Esophagus mucosa (tissue), 1 donor: ENCODE data around the gene TBC1D22A. TPM values are rescaled to one million over a fixed set of nuclear protein-coding genes. Genes with fewer than 3 reads are reported as not detected.
A peak's percentile ranks its signal among the peaks of the same experiment; 100 is the strongest.

Experiments used
- ATAC-seq: fragments of 200-7000 bp; cut with Tn5 transposase; one replicate; pipeline ENCODE4 v1.9.1; 2020
- total RNA-seq: library from RNA; stranded (reverse); gene quantifications from one replicate; pipeline ENCODE4 v1.2.4, GENCODE V29; 2023
- donor health status: DM: yes; HTN: yes; CAD: no.

TBC1D22A gene
- total RNA-seq, 1 donor from 2014 or later = 21.4 TPM

DNA sequence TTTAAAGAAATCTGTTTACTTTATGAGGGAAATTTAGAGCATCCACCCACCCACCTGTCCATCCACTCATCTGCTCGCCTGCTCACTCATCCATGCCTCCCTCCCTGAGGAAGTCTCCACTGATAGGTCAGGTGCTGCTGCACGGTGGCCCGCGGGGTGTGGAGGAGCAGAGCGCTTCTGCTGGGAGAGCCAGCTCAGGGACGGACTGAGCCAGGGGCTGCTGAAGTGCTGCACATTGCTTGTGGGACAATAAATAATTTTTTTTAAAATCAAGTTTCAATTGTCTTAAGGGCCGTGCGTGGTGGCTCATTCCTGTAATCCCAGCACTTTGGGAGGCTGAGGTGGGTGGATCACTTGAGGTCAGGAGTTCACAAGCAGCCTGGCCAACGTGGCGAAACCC, 148.9 kb downstream of the TBC1D22A start:
- ATAC-seq = no peak

DNA sequence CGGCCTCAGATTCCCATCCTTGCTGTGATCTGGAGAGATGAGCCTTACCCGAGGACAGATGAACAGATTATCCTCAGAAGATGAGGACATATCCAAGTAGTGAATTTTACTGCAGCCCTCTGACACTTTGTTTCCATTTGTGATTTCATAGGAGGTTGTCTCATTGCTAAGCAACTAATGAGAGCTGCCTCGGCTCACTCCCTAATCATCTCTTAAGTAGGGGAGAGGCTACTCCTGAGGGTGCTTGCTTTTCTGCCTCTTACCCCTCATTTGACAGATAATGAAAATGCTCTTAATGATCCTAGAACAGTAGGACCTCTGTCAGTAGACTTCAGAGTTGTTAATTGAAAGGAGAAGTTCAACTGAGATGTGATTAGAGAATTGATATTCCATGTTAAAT, 150.9 kb downstream of the TBC1D22A start:
- ATAC-seq = no peak

DNA sequence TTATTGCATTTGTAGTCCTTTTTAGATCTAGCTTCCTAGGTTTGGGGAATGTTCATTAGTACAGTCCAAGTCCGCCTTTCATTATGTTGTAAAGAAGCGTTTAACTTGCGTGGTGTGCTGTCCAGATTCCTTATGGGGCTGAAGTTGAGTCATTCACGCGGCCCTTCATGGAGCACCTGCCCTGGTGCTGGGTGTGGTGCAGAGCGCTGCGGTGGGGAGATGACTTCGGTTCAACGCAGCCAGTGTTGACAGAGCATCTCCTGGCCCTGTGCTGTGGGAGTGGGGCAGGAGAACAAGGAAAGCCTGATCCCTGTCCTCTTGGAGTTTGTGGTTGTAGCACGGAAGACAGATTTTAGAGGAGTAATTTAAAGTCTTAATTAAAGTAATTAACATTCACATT, 152.0 kb downstream of the TBC1D22A start:
- ATAC-seq = no peak

DNA sequence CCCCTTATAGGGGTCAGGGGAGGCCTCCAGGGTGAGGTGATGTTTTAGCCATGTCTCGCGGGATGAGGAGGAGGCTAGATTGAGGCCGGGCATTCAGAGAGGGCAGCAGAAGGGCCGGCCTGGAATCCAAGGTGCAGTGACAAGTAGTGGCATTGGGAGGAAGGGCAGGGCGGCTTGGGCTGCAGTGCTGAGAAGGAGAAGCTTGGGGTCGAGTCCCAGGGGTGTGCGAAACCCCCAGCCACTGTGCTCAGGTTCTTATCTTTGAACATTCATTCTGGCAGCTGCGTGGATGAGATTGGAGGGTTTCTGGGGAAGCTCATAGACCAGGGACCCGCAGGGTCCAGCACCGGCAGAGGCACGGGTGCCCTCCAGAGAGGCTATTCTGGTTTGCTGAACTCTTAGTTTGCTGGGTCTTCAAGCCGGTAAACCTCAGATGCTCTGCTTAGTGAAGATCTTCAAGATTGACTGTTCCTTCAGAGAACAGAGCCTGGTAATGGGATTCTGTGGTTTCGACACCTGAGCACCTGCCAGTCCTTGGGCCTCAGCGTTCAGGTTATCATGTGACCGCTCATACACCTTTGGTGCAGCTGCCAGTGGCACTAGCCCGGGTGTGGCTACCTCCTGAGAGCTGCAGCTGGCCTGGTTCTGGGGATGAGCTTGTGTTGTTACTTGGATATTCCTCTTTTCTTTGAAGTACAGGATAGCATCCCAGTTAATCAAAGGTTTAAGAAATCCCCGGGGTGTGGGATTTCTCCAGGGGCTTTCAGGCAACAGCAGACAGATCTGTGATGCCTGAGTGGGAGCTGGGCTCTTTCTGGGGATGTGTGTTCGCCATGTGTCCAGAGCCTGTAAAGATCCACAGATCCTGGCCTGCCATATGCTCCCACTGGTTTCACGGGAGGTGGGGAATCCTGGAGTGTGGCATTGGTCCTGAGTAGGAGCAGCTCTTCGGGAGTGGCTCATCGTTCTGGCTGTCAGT, 152.8 kb downstream of the TBC1D22A start:
- ATAC-seq = no peak

GRCh38 chr22:46915950-46916730, 153.7 kb downstream of the TBC1D22A start:
- ATAC-seq = no peak

DNA sequence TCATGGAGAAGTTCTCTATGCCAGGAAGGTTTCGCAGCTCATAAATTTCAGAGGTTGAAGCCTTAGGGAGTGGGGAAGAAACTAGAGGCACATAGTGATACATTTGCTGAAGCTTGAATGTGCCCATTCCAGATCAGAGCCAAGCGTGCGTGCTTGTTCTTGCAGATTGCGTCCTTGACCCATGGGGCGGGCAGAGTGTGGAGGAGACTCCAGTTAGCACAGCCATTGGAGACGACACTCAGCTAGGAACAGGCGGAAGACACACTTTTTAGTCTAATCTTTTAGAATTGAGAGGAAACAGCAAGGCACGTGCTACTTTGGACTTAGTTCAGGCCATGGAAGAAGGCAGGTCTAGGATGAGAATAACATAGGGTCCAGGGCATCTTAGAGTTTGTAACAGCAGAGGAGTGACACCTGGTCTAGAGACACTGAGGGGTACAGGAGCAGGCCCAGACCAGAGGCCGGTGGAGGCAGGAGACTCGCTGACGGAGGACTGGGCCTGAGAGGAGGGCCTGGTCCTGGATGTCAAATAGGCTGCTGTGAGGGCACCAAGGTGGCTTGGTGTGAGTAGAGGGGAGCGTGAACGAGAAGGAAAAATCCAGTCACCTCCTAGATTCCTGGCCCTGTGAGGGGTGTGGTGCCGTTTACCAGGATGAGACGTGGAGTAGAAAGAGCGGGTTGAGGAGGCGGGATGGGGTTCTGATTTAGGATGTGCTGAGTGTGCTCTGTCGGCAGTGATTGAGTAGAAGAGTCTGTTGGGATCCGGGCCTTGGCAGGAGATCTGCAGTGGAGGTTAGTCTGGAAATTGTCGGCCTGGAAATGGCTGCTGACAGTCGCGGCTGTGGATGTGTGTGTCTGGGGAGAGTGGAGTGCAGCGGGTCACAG, 154.7 kb downstream of the TBC1D22A start:
- no peak for ATAC-seq

GRCh38 chr22:46917771-46918101, 155.3 kb downstream of the TBC1D22A start:
- ATAC-seq = no peak

- no peak for ATAC-seq
These were observed 155.7 kb downstream of the TBC1D22A start for GRCh38 chr22:46918197-46918596.

DNA sequence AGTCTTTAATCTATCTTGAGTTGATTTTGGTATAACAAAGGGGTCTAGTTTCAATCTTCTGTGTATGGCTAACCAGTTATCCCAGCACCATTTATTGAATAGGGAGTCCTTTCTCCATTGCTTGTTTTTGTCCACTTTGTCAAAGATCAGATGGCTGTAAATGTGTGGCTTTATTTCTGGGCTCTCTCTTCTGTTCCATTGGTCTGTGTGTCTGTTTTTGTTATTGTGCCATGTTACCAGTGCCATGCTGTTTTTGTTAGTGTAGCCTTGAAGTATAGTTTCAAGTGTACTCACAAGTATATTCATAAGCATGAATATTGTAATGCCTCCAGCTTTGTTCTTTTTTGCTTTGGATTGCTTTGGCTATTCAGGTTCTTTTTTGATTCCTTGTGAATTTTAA, 159.6 kb downstream of the TBC1D22A start:
- ATAC-seq = no peak

- ATAC-seq = peak; percentile 22
These were observed 160.9 kb downstream of the TBC1D22A start for GRCh38 chr22:46923394-46923793.

DNA sequence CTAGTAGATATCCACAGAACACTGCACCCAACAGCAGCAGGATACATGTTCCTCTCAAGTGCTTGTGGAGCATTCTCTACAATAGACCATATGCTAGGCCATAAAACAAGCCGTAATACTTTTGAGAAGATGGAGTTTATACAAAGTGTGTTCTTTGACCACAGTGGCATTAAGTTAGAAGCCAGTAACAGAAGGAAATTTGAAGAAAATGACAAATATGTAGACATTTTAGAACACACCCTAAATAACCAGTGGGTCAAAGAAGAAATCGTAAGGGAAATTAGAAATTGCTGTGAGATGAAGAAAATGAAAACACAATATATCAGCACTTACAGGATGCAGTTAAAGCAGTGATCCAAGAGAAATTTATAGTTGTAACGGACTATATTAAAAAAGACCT, 163.4 kb downstream of the TBC1D22A start:
- no peak for ATAC-seq

GRCh38 chr22:46929046-46929709, 166.7 kb downstream of the TBC1D22A start:
- peak; percentile 71 for ATAC-seq

- ATAC-seq = no peak
These were observed 167.3 kb downstream of the TBC1D22A start for GRCh38 chr22:46929710-46930204.

GRCh38 chr22:46931414-46931813, 169.0 kb downstream of the TBC1D22A start:
- no peak for ATAC-seq

DNA sequence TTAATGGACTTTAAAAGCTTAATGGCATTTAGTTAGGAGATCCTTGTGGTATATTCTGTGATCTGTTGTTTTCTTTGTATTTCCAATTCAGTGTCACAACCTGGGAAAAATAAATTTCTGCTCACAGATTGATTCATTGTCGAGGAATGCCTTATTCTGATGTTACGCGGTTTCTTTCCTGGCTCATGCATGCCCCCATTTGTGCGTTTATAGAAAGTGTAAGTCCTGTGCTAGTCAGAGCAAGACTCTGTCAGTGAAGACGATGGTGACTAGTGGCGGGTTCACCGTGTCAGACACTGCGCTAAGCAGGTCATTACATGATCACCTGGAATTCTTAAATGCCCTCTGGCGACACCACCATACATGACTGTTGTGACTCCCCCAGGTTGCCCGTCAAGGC, 169.4 kb downstream of the TBC1D22A start:
- ATAC-seq = peak; percentile 53

DNA sequence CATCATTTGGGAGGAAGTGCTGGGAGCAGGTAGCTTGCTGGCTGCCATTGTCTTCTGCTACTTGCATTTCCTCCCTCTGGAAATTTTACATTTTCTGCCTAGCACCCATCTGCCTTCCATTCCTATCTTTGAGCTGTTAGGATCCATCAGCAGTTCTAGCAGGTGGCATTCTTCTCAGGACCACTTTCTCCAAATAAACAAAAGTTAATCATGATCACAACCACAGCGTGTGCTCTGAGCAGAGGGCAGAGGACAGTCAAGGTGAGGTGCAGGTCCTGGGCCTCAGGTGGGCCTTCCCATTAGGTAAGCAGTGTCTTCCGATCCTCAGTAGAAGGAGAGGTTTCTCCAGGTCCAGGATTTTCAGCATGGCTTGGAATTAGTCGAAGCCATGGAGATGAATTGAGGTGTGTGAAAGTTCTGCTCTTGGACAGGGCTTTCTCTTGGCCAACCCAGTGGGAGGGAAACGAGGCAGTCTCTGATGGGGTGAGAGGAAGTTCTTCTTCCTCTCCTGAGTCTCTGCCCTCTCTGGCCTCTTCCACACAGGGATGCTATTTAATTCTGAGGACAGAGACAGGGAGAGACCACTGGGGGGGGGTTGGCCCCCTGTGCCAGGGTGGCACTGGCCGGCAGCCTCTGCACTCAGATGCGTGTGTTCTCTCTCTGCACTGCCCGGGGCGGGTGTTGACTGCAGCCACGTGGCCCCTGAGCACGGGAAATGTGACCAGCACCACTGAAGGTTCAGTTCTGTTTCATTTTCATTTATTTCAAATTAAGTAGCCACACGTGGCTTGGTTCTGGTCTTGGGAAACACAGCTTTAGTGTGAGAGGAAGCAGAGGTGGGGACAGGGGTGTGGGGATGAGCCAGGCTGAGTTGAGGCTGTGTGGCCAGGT, 170.8 kb downstream of the TBC1D22A start:
- no peak for ATAC-seq

GRCh38 chr22:46934172-46934745, 171.8 kb downstream of the TBC1D22A start:
- no peak for ATAC-seq

- peak; percentile 85 for ATAC-seq
These were observed 172.5 kb downstream of the TBC1D22A start for GRCh38 chr22:46934746-46935491.

- ATAC-seq = peak; percentile 69
These were observed 173.3 kb downstream of the TBC1D22A start for GRCh38 chr22:46935506-46936377.
